CD8-positive, alpha-beta memory T cell (primary cell): Measurements from ENCODE around the gene CHCHD4. TPM values are rescaled to one million over a fixed set of nuclear protein-coding genes. Genes with fewer than 3 reads are reported as not detected.
A peak's percentile ranks its signal among the peaks of the same experiment; 100 is the strongest.

Experiments
- CTCF ChIA-PET: fragments of 350-600 bp; sonication (Branson Sonifier 250); formaldehyde crosslinking; loops from one replicate; lab custom pipeline; 2021; ENCODE audit warnings: antibody characterized with exemption; lab: Charles Lee
- POLR2A ChIA-PET: fragments of 350-600 bp; sonication (Branson Sonifier 250); formaldehyde crosslinking; loops from one replicate; lab custom pipeline; 2021; ENCODE audit warnings: antibody characterized with exemption; lab: Charles Lee
- DNase-seq, 5 donors: peaks; one replicate each; pipeline versions ENCODE4 v3.0.0 to v3.0.0-alpha.2; 2020 to 2022; ENCODE audit warnings: mixed read lengths in 1 of 5
- H3K27ac ChIP-seq: one replicate; pipeline ENCODE4 v1.7.0; 2013; ENCODE audit warnings: low read depth, mild to moderate bottlenecking, low read length, moderate library complexity
- H3K27me3 ChIP-seq: 2 replicates; pipeline ENCODE4 v1.7.0; 2013; ENCODE audit warnings: low read length, mild to moderate bottlenecking; ENCODE audit not compliant: insufficient read depth, poor library complexity, severe bottlenecking
- H3K36me3 ChIP-seq: 2 replicates; pipeline ENCODE4 v1.7.0; 2013; ENCODE audit warnings: mild to moderate bottlenecking, low read length, moderate library complexity; ENCODE audit not compliant: insufficient read depth
- H3K4me1 ChIP-seq: 2 replicates; pipeline ENCODE4 v1.7.0; 2013; ENCODE audit warnings: mild to moderate bottlenecking, low read length, moderate library complexity; ENCODE audit not compliant: insufficient read depth
- H3K4me3 ChIP-seq: 2 replicates; pipeline ENCODE4 v1.7.0; 2013; ENCODE audit warnings: mild to moderate bottlenecking, low read length
- H3K9me3 ChIP-seq: 2 replicates; pipeline ENCODE4 v1.7.0; 2013; ENCODE audit warnings: mild to moderate bottlenecking, low read length
- H3K27ac Mint-ChIP-seq, 8 donors: one replicate each; pipeline ENCODE4 v1.8.0; 2020 to 2021; ENCODE audit warnings: mixed read lengths in 8 of 8, mild to moderate bottlenecking in 6 of 8, inconsistent platforms in 3 of 8, moderate library complexity in 3 of 8
- H3K27me3 Mint-ChIP-seq, 2 donors: one replicate each; pipeline ENCODE4 v1.8.0; 2020 to 2021; ENCODE audit warnings: mixed read lengths in 2 of 2, mild to moderate bottlenecking in 1 of 2, moderate library complexity in 1 of 2
- H3K36me3 Mint-ChIP-seq, 3 donors: one replicate each; pipeline ENCODE4 v1.8.0; 2020 to 2021; ENCODE audit warnings: mixed read lengths in 3 of 3, inconsistent platforms in 1 of 3, mild to moderate bottlenecking in 1 of 3
- H3K4me1 Mint-ChIP-seq, 3 donors: one replicate each; pipeline ENCODE4 v1.8.0; 2020 to 2021; ENCODE audit warnings: mixed read lengths in 3 of 3, inconsistent platforms in 1 of 3, mild to moderate bottlenecking in 1 of 3
- H3K4me3 Mint-ChIP-seq, 7 donors: one replicate each; pipeline ENCODE4 v1.8.0; 2020 to 2021; ENCODE audit warnings: mixed read lengths in 7 of 7, mild to moderate bottlenecking in 6 of 7, moderate library complexity in 4 of 7, inconsistent platforms in 2 of 7
- H3K9me3 Mint-ChIP-seq, 5 donors: one replicate each; pipeline ENCODE4 v1.8.0; 2020 to 2022; ENCODE audit warnings: mixed read lengths in 5 of 5, mild to moderate bottlenecking in 3 of 5, moderate library complexity in 2 of 5, inconsistent platforms in 1 of 5
- polyA plus RNA-seq: library from polyadenylated mRNA; unstranded; fragments of 300-500 nt; fragmentation: Illumina TruSeq; gene quantifications from one replicate; pipeline ENCODE4 v1.2.3, GENCODE V29; 2021
- total RNA-seq, 2 experiments: library from RNA; stranded (reverse); gene quantifications; one replicate each; pipeline ENCODE4 v1.2.3, GENCODE V29; 2021

Gene CHCHD4
- total and polyA plus RNA-seq, 3 experiments from 2014 or later = 13.9 to 21.8 (median 21.7) TPM

- Histone ChIP-seq H3K36me3 (peaks cover 57% of the 10 kb centered on the region), H3K27ac (no peak overlapping the region), H3K27me3 (no peaks in the 10 kb centered on the region), H3K9me3 (no peaks in the 10 kb centered on the region), H3K4me3 (no peak overlapping the region), H3K4me1 (no peaks in the 10 kb centered on the region)
- CTCF ChIA-PET = no interaction called here
- Mint-ChIP-seq H3K9me3 (no peaks in the 10 kb centered on the region), H3K4me3 (no peak overlapping the region), H3K36me3 (peaks cover 11 to 88% (median 30%) of the 10 kb centered on the region in 3 donors), H3K4me1 (peaks cover 3 to 25% (median 13%) of the 10 kb centered on the region in 3 donors), H3K27ac (peak overlapping the region; percentile 20 to 69 (median 37)), H3K27me3 (no peaks in the 10 kb centered on the region)
- POLR2A ChIA-PET = interaction anchor here (1.0 kb wide), 1 partner anchor 25 kb away, joined by 3 read pairs; no protein-coding TSS in a partner anchor
- DNase-seq = no peak
These were observed 29.6 kb upstream of the CHCHD4 start for GRCh38 chr3:14154276-14154675.

- Mint-ChIP-seq H3K36me3 (peaks cover 11 to 85% (median 26%) of the 10 kb centered on the region in 3 donors), H3K27me3 (no peaks in the 10 kb centered on the region), H3K4me1 (peaks cover 3 to 25% (median 11%) of the 10 kb centered on the region in 3 donors), H3K4me3 (no peak overlapping the region), H3K27ac (peak overlapping the region in 4 of 8 donors; percentile 25 to 61 (median 48)), H3K9me3 (no peaks in the 10 kb centered on the region)
- no peaks in the 10 kb centered on the region for H3K4me1 ChIP-seq
- CTCF ChIA-PET = interaction anchor here (1.6 kb wide), 1 partner anchor 22 kb away, joined by 3 read pairs; no protein-coding TSS in a partner anchor
- no peak overlapping the region for H3K4me3 ChIP-seq
- no peaks in the 10 kb centered on the region for H3K27me3 ChIP-seq
- POLR2A ChIA-PET = interaction anchor here (1.0 kb wide), 1 partner anchor 26 kb away, joined by 3 read pairs; no protein-coding TSS in a partner anchor
- DNase-seq = no peak
- H3K27ac ChIP-seq = no peak overlapping the region
- peaks cover 51% of the 10 kb centered on the region for H3K36me3 ChIP-seq
- no peaks in the 10 kb centered on the region for H3K9me3 ChIP-seq
These were observed 29.0 kb upstream of the CHCHD4 start for GRCh38 chr3:14153663-14154062.

- Histone ChIP-seq H3K9me3 (no peaks in the 10 kb centered on the region), H3K27me3 (no peaks in the 10 kb centered on the region), H3K4me1 (no peaks in the 10 kb centered on the region), H3K4me3 (no peak overlapping the region), H3K27ac (no peak overlapping the region), H3K36me3 (peaks cover 44% of the 10 kb centered on the region)
- ChIA-PET POLR2A (no interaction called here), CTCF (interaction anchor here (0.8 to 1.6 kb wide), 4 partner anchors 9 to 28 kb away, joined by 3 to 6 read pairs (median 3); partner anchors contain the start of genes CHCHD4 and TMEM43)
- Mint-ChIP-seq H3K36me3 (peaks cover 7 to 85% (median 21%) of the 10 kb centered on the region in 3 donors), H3K4me3 (no peak overlapping the region), H3K27ac (peak overlapping the region in 5 of 8 donors; percentile 30 to 45 (median 37)), H3K27me3 (no peaks in the 10 kb centered on the region), H3K4me1 (peaks cover 3 to 22% (median 11%) of the 10 kb centered on the region in 3 donors), H3K9me3 (no peaks in the 10 kb centered on the region)
- no peak for DNase-seq
These were observed 28.3 kb upstream of the CHCHD4 start for GRCh38 chr3:14152963-14153355.

- POLR2A ChIA-PET = no interaction called here
- Mint-ChIP-seq H3K9me3 (no peaks in the 10 kb centered on the region), H3K36me3 (peaks cover 6 to 85% (median 19%) of the 10 kb centered on the region in 3 donors), H3K4me1 (peaks cover 3 to 21% (median 11%) of the 10 kb centered on the region in 3 donors), H3K4me3 (no peak overlapping the region), H3K27ac (peak overlapping the region in 5 of 8 donors; percentile 30 to 74 (median 55)), H3K27me3 (no peaks in the 10 kb centered on the region)
- no peaks in the 10 kb centered on the region for H3K9me3 ChIP-seq
- CTCF ChIA-PET = interaction anchor here (0.8 to 1.6 kb wide), 4 partner anchors 10 to 28 kb away, joined by 3 to 6 read pairs (median 3); partner anchors contain the start of genes CHCHD4 and TMEM43
- no peak overlapping the region for H3K4me3 ChIP-seq
- no peaks in the 10 kb centered on the region for H3K27me3 ChIP-seq
- no peak overlapping the region for H3K27ac ChIP-seq
- peaks cover 41% of the 10 kb centered on the region for H3K36me3 ChIP-seq
- DNase-seq = no peak
- H3K4me1 ChIP-seq = no peaks in the 10 kb centered on the region
These were observed 27.7 kb upstream of the CHCHD4 start for GRCh38 chr3:14152233-14152962.

GRCh38 chr3:14151471-14152083 is 26.9 kb upstream of the CHCHD4 start:
- Histone ChIP-seq H3K4me3 (no peak overlapping the region), H3K4me1 (no peaks in the 10 kb centered on the region), H3K9me3 (no peaks in the 10 kb centered on the region), H3K27ac (no peak overlapping the region), H3K27me3 (no peaks in the 10 kb centered on the region), H3K36me3 (peaks cover 40% of the 10 kb centered on the region)
- Mint-ChIP-seq H3K27ac (peak overlapping the region in 2 of 8 donors; percentile 24 to 36), H3K36me3 (peaks cover 6 to 85% (median 21%) of the 10 kb centered on the region in 3 donors), H3K27me3 (no peaks in the 10 kb centered on the region), H3K4me3 (no peak overlapping the region), H3K9me3 (no peaks in the 10 kb centered on the region), H3K4me1 (peaks cover 2 to 16% (median 9%) of the 10 kb centered on the region in 3 donors)
- ChIA-PET CTCF (no interaction called here), POLR2A (no interaction called here)
- no peak for DNase-seq

- H3K27me3 ChIP-seq = no peaks in the 10 kb centered on the region
- ChIA-PET POLR2A (no interaction called here), CTCF (no interaction called here)
- Mint-ChIP-seq H3K9me3 (no peaks in the 10 kb centered on the region), H3K27me3 (peaks cover 0 to 2% of the 10 kb centered on the region in 2 donors), H3K36me3 (peaks cover 0 to 85% (median 19%) of the 10 kb centered on the region in 3 donors), H3K4me3 (no peak overlapping the region), H3K27ac (peak overlapping the region; percentile 56 to 88 (median 82)), H3K4me1 (peaks cover 10 to 18% (median 14%) of the 10 kb centered on the region in 3 donors)
- no peak for DNase-seq
- peaks cover 1% of the 10 kb centered on the region for H3K4me1 ChIP-seq
- H3K36me3 ChIP-seq = peaks cover 32% of the 10 kb centered on the region
- H3K27ac ChIP-seq = no peak overlapping the region
- H3K4me3 ChIP-seq = no peak overlapping the region
- H3K9me3 ChIP-seq = no peaks in the 10 kb centered on the region
These were observed 26.0 kb upstream of the CHCHD4 start for GRCh38 chr3:14150491-14151230.

GRCh38 chr3:14150078-14150477 is 25.4 kb upstream of the CHCHD4 start:
- POLR2A ChIA-PET = no interaction called here
- Mint-ChIP-seq H3K27ac (peak overlapping the region in 7 of 8 donors; percentile 56 to 88 (median 80)), H3K4me1 (peaks cover 16 to 22% (median 17%) of the 10 kb centered on the region in 3 donors), H3K4me3 (no peak overlapping the region), H3K36me3 (peaks cover 0 to 89% (median 20%) of the 10 kb centered on the region in 3 donors), H3K9me3 (no peaks in the 10 kb centered on the region), H3K27me3 (peaks cover 0 to 2% of the 10 kb centered on the region in 2 donors)
- CTCF ChIA-PET = no interaction called here
- H3K4me1 ChIP-seq = peaks cover 7% of the 10 kb centered on the region
- H3K27me3 ChIP-seq = no peaks in the 10 kb centered on the region
- no peaks in the 10 kb centered on the region for H3K9me3 ChIP-seq
- no peak overlapping the region for H3K4me3 ChIP-seq
- H3K27ac ChIP-seq = no peak overlapping the region
- peaks cover 36% of the 10 kb centered on the region for H3K36me3 ChIP-seq
- no peak for DNase-seq
